GM12878 (cell line): Measurements from ENCODE around the gene PLS1.

Experiments used
- ATF2 ChIP-seq: IDR thresholded peaks from 2 replicates; pipeline ENCODE4 v1.6.1; 2012; ENCODE audit warnings: low read length, inconsistent platforms
- CTCF ChIP-seq, 3 experiments: IDR thresholded peaks in 2 of 3; conservative IDR thresholded peaks in 1 of 3; 2 replicates each; pipeline ENCODE4 v1.5.1; 2011; ENCODE audit warnings: low read depth in 3 of 3, low read length in 3 of 3, mild to moderate bottlenecking in 3 of 3, control low read depth in 2 of 3, moderate library complexity in 2 of 3, inconsistent platforms in 1 of 3, mixed read lengths in 1 of 3; ENCODE audit not compliant: control insufficient read depth in 2 of 3, insufficient read depth in 1 of 3; ENCODE audit errors: extremely low read depth in 1 of 3
- FOXK2 ChIP-seq: fragments of 450-650 bp; IDR thresholded peaks from 2 replicates; pipeline ENCODE4 v1.6.1; 2017; ENCODE audit warnings: mild to moderate bottlenecking, moderate library complexity
- KDM1A ChIP-seq: fragments of 200-600 bp; sonication (generic); IDR thresholded peaks from 2 replicates; pipeline ENCODE4 v1.6.1; 2016; ENCODE audit warnings: borderline replicate concordance
- NFXL1 ChIP-seq: fragments of 450-650 bp; IDR thresholded peaks from 2 replicates; pipeline ENCODE4 v1.6.1; 2017; ENCODE audit warnings: antibody characterized with exemption, mild to moderate bottlenecking, borderline replicate concordance
- NKRF ChIP-seq: fragments of 450-650 bp; conservative IDR thresholded peaks from 2 replicates; pipeline ENCODE4 v1.6.1; 2017; ENCODE audit warnings: mild to moderate bottlenecking, moderate library complexity
- POLR2AphosphoS2 ChIP-seq: IDR thresholded peaks from 2 replicates; pipeline ENCODE4 v1.6.1; 2011; ENCODE audit warnings: low read depth, mild to moderate bottlenecking, low read length, improper control_type of control experiment, moderate library complexity
- POLR2AphosphoS5 ChIP-seq: IDR thresholded peaks from 2 replicates; pipeline ENCODE4 v1.6.1; 2011; ENCODE audit warnings: mild to moderate bottlenecking, low read length, inconsistent platforms
- RAD21 ChIP-seq: IDR thresholded peaks from 2 replicates; pipeline ENCODE4 v1.6.1; 2011; ENCODE audit warnings: mild to moderate bottlenecking, low read depth, low read length, moderate library complexity; ENCODE audit not compliant: insufficient read depth
- SP1 ChIP-seq: IDR thresholded peaks from one replicate; pipeline ENCODE4 v1.6.1; 2011; ENCODE audit warnings: low read depth, low read length
- TBL1XR1 ChIP-seq: IDR thresholded peaks from 2 replicates; pipeline ENCODE4 v1.6.1; 2012; ENCODE audit warnings: low read depth, low read length, improper control_type of control experiment
- TCF12 ChIP-seq: IDR thresholded peaks from 2 replicates; pipeline ENCODE4 v1.6.1; 2011; ENCODE audit warnings: low read depth, mild to moderate bottlenecking, low read length
- YBX1 ChIP-seq: fragments of 450-650 bp; IDR thresholded peaks from 2 replicates; pipeline ENCODE4 v1.6.1; 2016; ENCODE audit warnings: antibody characterized with exemption

GRCh38 chr3:142602619-142603385 lies 6.6 kb downstream of the PLS1 start:
- TF ChIP-seq POLR2AphosphoS5 (no peak), CTCF (IDR thresholded peaks at IDR 0.05 in 2 of 3, conservative IDR thresholded peaks at IDR 0.05 in 1 of 3; ENCODE audit: control insufficient read depth in 2 of 3, extremely low read depth in 1 of 3, insufficient read depth in 1 of 3, low read depth in 3 of 3, low read length in 3 of 3) (no peak), POLR2AphosphoS2 (no peak), KDM1A (no peak), NFXL1 (no peak), YBX1 (no peak), FOXK2 (no peak), SP1 (no peak), RAD21 (no peak), ATF2 (no peak), TCF12 (no peak), TBL1XR1 (no peak), NKRF (no peak)
